H9 (cell line): ENCODE data around the gene C6orf136. TPM values are rescaled to one million over a fixed set of nuclear protein-coding genes. Genes with fewer than 3 reads are reported as not detected.

ENCODE experiments used
- DNase-seq: peaks from one replicate; pipeline ENCODE4 v3.0.0-alpha.2; 2017
- H2AFZ ChIP-seq: one replicate; pipeline ENCODE4 v1.6.1; 2013; ENCODE audit warnings: mild to moderate bottlenecking, low read length, control low read depth, moderate library complexity
- H2AK5ac ChIP-seq: 2 replicates; pipeline ENCODE4 v1.6.1; 2013; ENCODE audit warnings: low read length, control low read depth, mixed read lengths; ENCODE audit not compliant: insufficient read length
- H2BK120ac ChIP-seq: one replicate; pipeline ENCODE4 v1.6.1; 2013; ENCODE audit warnings: low read depth, mild to moderate bottlenecking, low read length, control low read depth, inconsistent platforms; ENCODE audit not compliant: poor library complexity, severe bottlenecking
- H2BK12ac ChIP-seq: 2 replicates; pipeline ENCODE4 v1.6.1; 2013; ENCODE audit warnings: low read length, control low read depth, mixed read lengths, low read depth; ENCODE audit not compliant: insufficient read length
- H2BK15ac ChIP-seq: 2 replicates; pipeline ENCODE4 v1.6.1; 2013; ENCODE audit warnings: low read depth, low read length, control low read depth
- H2BK20ac ChIP-seq: one replicate; pipeline ENCODE4 v1.6.1; 2013; ENCODE audit warnings: low read depth, mild to moderate bottlenecking, low read length, control low read depth, inconsistent platforms; ENCODE audit not compliant: poor library complexity, severe bottlenecking
- H2BK5ac ChIP-seq: 2 replicates; pipeline ENCODE4 v1.6.1; 2013; ENCODE audit warnings: low read length, control low read depth, mixed read lengths; ENCODE audit not compliant: insufficient read length
- H3K14ac ChIP-seq: 2 replicates; pipeline ENCODE4 v1.6.1; 2013; ENCODE audit warnings: low read length, control low read depth; ENCODE audit not compliant: insufficient read depth
- H3K18ac ChIP-seq: 2 replicates; pipeline ENCODE4 v1.6.1; 2013; ENCODE audit warnings: low read depth, mild to moderate bottlenecking, mixed read lengths, low read length, control low read depth; ENCODE audit not compliant: insufficient read length
- H3K23ac ChIP-seq: 2 replicates; pipeline ENCODE4 v1.6.1; 2013; ENCODE audit warnings: low read length, control low read depth, mixed read lengths, low read depth; ENCODE audit not compliant: insufficient read length
- H3K23me2 ChIP-seq: 2 replicates; pipeline ENCODE4 v1.6.1; 2013; ENCODE audit warnings: low read depth, mild to moderate bottlenecking, mixed read lengths, low read length, control low read depth; ENCODE audit not compliant: insufficient read length, poor library complexity, severe bottlenecking
- H3K27ac ChIP-seq: 2 replicates; pipeline ENCODE4 v1.5.1; 2013; ENCODE audit warnings: low read length, control low read depth, mixed read lengths, low read depth; ENCODE audit not compliant: insufficient read length
- H3K27me3 ChIP-seq: 2 replicates; pipeline ENCODE4 v1.6.1; 2013; ENCODE audit warnings: low read length, control low read depth, inconsistent platforms; ENCODE audit not compliant: insufficient read depth
- H3K4ac ChIP-seq: 2 replicates; pipeline ENCODE4 v1.6.1; 2013; ENCODE audit warnings: low read depth, mild to moderate bottlenecking, control low read depth, inconsistent platforms, low read length, moderate library complexity
- H3K4me1 ChIP-seq: 2 replicates; pipeline ENCODE4 v1.6.1; 2013; ENCODE audit warnings: low read length, control low read depth, inconsistent platforms; ENCODE audit not compliant: insufficient read depth
- H3K4me2 ChIP-seq: 2 replicates; pipeline ENCODE4 v1.6.1; 2013; ENCODE audit warnings: low read length, control low read depth, mixed read lengths; ENCODE audit not compliant: insufficient read length, insufficient read depth
- H3K56ac ChIP-seq: 2 replicates; pipeline ENCODE4 v1.6.1; 2013; ENCODE audit warnings: low read depth, mild to moderate bottlenecking, mixed read lengths, low read length, control low read depth; ENCODE audit not compliant: insufficient read length
- H3K79me1 ChIP-seq: 2 replicates; pipeline ENCODE4 v1.6.1; 2013; ENCODE audit warnings: low read depth, mild to moderate bottlenecking, moderate library complexity, low read length, control low read depth, inconsistent platforms; ENCODE audit not compliant: insufficient read depth, poor library complexity, severe bottlenecking
- H3K79me2 ChIP-seq: 2 replicates; pipeline ENCODE4 v1.6.1; 2013; ENCODE audit warnings: low read length, control low read depth, inconsistent platforms; ENCODE audit not compliant: insufficient read depth
- H3K9ac ChIP-seq: 2 replicates; pipeline ENCODE4 v1.6.1; 2013; ENCODE audit warnings: low read length, control low read depth, mixed read lengths; ENCODE audit not compliant: insufficient read length; ENCODE audit errors: extremely low read depth
- H3K9me3 ChIP-seq: one replicate; pipeline ENCODE4 v1.6.1; 2013; ENCODE audit warnings: low read depth, low read length, inconsistent platforms; ENCODE audit not compliant: control insufficient read depth
- H3T11ph ChIP-seq: one replicate; pipeline ENCODE4 v1.6.1; 2013; ENCODE audit warnings: mild to moderate bottlenecking, low read length, control low read depth, inconsistent platforms
- H4K20me1 ChIP-seq: one replicate; pipeline ENCODE4 v1.6.1; 2013; ENCODE audit not compliant: control insufficient read depth, insufficient read length, insufficient read depth
- H4K5ac ChIP-seq: 2 replicates; pipeline ENCODE4 v1.6.1; 2013; ENCODE audit warnings: low read depth, mild to moderate bottlenecking, mixed read lengths, low read length, control low read depth; ENCODE audit not compliant: insufficient read length
- H4K8ac ChIP-seq: replicated peaks from 2 replicates; pipeline ENCODE4 v1.6.1; 2013; ENCODE audit warnings: low read length, control low read depth, mixed read lengths, low read depth; ENCODE audit not compliant: insufficient read length
- H4K91ac ChIP-seq: 2 replicates; pipeline ENCODE4 v1.6.1; 2013; ENCODE audit warnings: low read depth, mild to moderate bottlenecking, moderate library complexity, mixed read lengths, low read length, control low read depth; ENCODE audit not compliant: insufficient read length
- H3K27ac Mint-ChIP-seq, 3 experiments: 2 replicates in 2 of 3; 3 replicates in 1 of 3; pipeline ENCODE4 v1.8.0; 2020 to 2021; ENCODE audit warnings: mixed read lengths in 3 of 3, mild to moderate bottlenecking in 1 of 3, moderate library complexity in 1 of 3
- H3K27me3 Mint-ChIP-seq: 2 replicates; pipeline ENCODE4 v1.8.0; 2021; ENCODE audit warnings: low read depth, mild to moderate bottlenecking, moderate library complexity, mixed read lengths
- H3K36me3 Mint-ChIP-seq, 3 experiments: 2 replicates in 2 of 3; 3 replicates in 1 of 3; pipeline ENCODE4 v1.8.0; 2020 to 2021; ENCODE audit warnings: low read depth in 3 of 3, mixed read lengths in 3 of 3; ENCODE audit not compliant: insufficient read depth in 1 of 3
- H3K4me1 Mint-ChIP-seq, 2 experiments: 2 replicates each; pipeline ENCODE4 v1.8.0; 2020; ENCODE audit warnings: mixed read lengths in 2 of 2
- H3K4me3 Mint-ChIP-seq, 2 experiments: 2 replicates in 1 of 2; 3 replicates in 1 of 2; pipeline ENCODE4 v1.8.0; 2020 to 2021; ENCODE audit warnings: mild to moderate bottlenecking in 2 of 2, mixed read lengths in 2 of 2, moderate library complexity in 1 of 2
- H3K9me3 Mint-ChIP-seq, 2 experiments: 2 replicates in 1 of 2; 3 replicates in 1 of 2; pipeline ENCODE4 v1.8.0; 2020; ENCODE audit warnings: mild to moderate bottlenecking in 2 of 2, mixed read lengths in 2 of 2, moderate library complexity in 1 of 2
- WGBS: extraction: QIAGEN DNeasy Blood & Tissue Kit; methylation state at CpG from one replicate; pipeline ENCODE4 v1.1.7; 2013; ENCODE audit warnings: missing lambda C conversion rate, low lambda C conversion rate, mixed read lengths; ENCODE audit not compliant: insufficient read length; ENCODE audit errors: extremely low coverage; 5-methylcytosine and 5-hydroxymethylcytosine counted together
- total RNA-seq: library from RNA; stranded (reverse); gene quantifications from 2 replicates; pipeline ENCODE4 v1.2.1, GENCODE V29; 2021
- TF ChIP-seq, protein P1 (sequence below): fragments of 200-600 bp; sonication (generic); conservative IDR thresholded peaks from 3 replicates; pipeline ENCODE4 v1.8.0; 2021; ENCODE audit warnings: antibody characterized with exemption, mild to moderate bottlenecking

C6orf136 gene
- total RNA-seq, 1 experiment from 2014 or later, result 22.2 TPM

DNA sequence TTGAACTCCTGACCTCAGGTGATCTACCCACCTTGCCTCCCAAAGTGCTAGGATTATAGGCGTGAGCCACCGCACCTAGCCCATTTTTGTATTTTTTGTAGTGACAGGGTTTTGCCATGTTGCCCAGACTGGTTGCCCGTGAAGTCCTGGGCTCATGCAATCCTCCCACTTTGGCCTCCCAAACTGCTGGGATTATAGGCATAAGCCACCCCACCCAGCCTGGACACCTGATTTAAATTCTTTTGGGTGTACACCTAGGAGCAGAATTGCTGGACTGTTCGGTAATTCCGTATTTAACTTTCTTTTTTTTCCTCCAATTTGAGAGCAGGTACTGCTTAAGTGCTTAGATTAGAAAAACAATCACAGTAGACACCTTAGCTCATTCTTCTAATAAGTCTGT lies 49.5 kb downstream of the C6orf136 start:
- no CpG with 5 or more reads among the region's 5 CpGs for WGBS
- H3K9me3 Mint-ChIP-seq, result no peaks in the 10 kb centered on the region
- TF ChIP-seq, protein P1, sequence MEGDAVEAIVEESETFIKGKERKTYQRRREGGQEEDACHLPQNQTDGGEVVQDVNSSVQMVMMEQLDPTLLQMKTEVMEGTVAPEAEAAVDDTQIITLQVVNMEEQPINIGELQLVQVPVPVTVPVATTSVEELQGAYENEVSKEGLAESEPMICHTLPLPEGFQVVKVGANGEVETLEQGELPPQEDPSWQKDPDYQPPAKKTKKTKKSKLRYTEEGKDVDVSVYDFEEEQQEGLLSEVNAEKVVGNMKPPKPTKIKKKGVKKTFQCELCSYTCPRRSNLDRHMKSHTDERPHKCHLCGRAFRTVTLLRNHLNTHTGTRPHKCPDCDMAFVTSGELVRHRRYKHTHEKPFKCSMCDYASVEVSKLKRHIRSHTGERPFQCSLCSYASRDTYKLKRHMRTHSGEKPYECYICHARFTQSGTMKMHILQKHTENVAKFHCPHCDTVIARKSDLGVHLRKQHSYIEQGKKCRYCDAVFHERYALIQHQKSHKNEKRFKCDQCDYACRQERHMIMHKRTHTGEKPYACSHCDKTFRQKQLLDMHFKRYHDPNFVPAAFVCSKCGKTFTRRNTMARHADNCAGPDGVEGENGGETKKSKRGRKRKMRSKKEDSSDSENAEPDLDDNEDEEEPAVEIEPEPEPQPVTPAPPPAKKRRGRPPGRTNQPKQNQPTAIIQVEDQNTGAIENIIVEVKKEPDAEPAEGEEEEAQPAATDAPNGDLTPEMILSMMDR, result no peak
- H3K9ac ChIP-seq, result no peak overlapping the region
- H4K91ac ChIP-seq, result no peak overlapping the region
- no peaks in the 10 kb centered on the region for H3K9me3 ChIP-seq
- H4K5ac ChIP-seq, result no peak overlapping the region
- H2BK12ac ChIP-seq, result no peak overlapping the region
- no peaks in the 10 kb centered on the region for H4K20me1 ChIP-seq
- H3K4ac ChIP-seq, result no peak overlapping the region
- no peaks in the 10 kb centered on the region; the same call in 1 of the 2 replicates for H3K27me3 Mint-ChIP-seq
- H2BK120ac ChIP-seq, result no peak overlapping the region
- H3K4me1 ChIP-seq, result peaks cover 2% of the 10 kb centered on the region; the same call in 1 of the 2 replicates
- no peak overlapping the region for H3K27ac ChIP-seq
- no peak overlapping the region for H3K4me3 Mint-ChIP-seq
- H4K8ac ChIP-seq, result no peak overlapping the region
- H3K79me1 ChIP-seq, result no peaks in the 10 kb centered on the region
- H3K23ac ChIP-seq, result no peak overlapping the region
- H2AK5ac ChIP-seq, result no peak overlapping the region
- DNase-seq, result no peak
- H2AFZ ChIP-seq, result no peak overlapping the region
- no peaks in the 10 kb centered on the region for H3K23me2 ChIP-seq
- H3K27me3 ChIP-seq, result no peaks in the 10 kb centered on the region
- no peak overlapping the region for H2BK15ac ChIP-seq
- H2BK5ac ChIP-seq, result no peak overlapping the region
- no peak overlapping the region for H3K27ac Mint-ChIP-seq
- no peaks in the 10 kb centered on the region for H3K79me2 ChIP-seq
- H3K36me3 Mint-ChIP-seq, result peaks cover 7 to 21% (median 16%) of the 10 kb centered on the region in 3 experiments; a peak in 6 of 7 replicates
- peaks cover 6 to 7% of the 10 kb centered on the region in 2 experiments for H3K4me1 Mint-ChIP-seq
- H3K18ac ChIP-seq, result no peak overlapping the region
- no peak overlapping the region for H3K14ac ChIP-seq
- H3K4me2 ChIP-seq, result no peak overlapping the region
- H3K56ac ChIP-seq, result no peak overlapping the region
- H2BK20ac ChIP-seq, result no peak overlapping the region
- no peak overlapping the region for H3T11ph ChIP-seq
